ENCODE results near the gene FOLR3.
"Not testable (repeated sequence)": the region's sequence is repeated elsewhere in the genome, so short reads cannot be mapped to it uniquely, and the experiment has no call there.

FOLR3 gene

DNA sequence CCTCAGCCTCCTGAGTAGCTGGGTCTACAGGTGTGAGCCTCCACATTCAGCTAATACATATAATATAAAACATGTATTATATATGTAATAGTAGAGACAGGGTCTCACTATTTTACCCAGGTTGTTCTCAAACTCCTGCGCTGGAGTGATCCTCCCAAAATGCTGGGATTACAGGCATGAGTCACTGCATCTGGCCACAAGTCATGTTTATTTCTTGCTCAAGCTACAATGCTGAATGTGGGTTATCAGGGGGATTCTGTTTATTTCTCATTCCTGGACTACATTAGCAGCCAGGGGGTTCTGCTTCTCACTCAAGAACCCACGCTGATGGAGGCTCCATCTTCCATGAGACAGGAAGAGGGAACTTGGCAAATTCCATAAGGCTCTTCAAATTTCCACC, 24.8 kb downstream of the FOLR3 start:
- no peaks in the 10 kb centered on the region for H3K4me1 ChIP-seq (ENCODE audit: insufficient read depth, low read length, severe bottlenecking)
- H3K4me2 ChIP-seq (ENCODE audit: low read length): no peak overlapping the region
- H3F3A ChIP-seq (ENCODE audit: insufficient read depth, low read length): no peaks in the 10 kb centered on the region
- no peak overlapping the region for H3K4me3 ChIP-seq (ENCODE audit: low read depth, low read length, poor library complexity, severe bottlenecking)
- H3K79me2 ChIP-seq (ENCODE audit: insufficient read depth, low read length): no peaks in the 10 kb centered on the region
- H3K9me2 ChIP-seq (ENCODE audit: low read depth, low read length): no peaks in the 10 kb centered on the region
- no peaks in the 10 kb centered on the region for H4K20me1 ChIP-seq (ENCODE audit: insufficient read depth, low read length)
- H3K9me3 ChIP-seq (ENCODE audit: low read length): no peaks in the 10 kb centered on the region
- no peaks in the 10 kb centered on the region for H3K36me3 ChIP-seq (ENCODE audit: insufficient read depth, low read length)
- H3K27me3 ChIP-seq (ENCODE audit: insufficient read depth, low read length): no peaks in the 10 kb centered on the region
- H2AFZ ChIP-seq (ENCODE audit: low read length): no peak overlapping the region
- no peak overlapping the region for H3K9ac ChIP-seq (ENCODE audit: low read length)
- no peak overlapping the region for H3K27ac ChIP-seq (ENCODE audit: low read depth, low read length, poor library complexity, severe bottlenecking)
- TF ChIP-seq, protein P1, sequence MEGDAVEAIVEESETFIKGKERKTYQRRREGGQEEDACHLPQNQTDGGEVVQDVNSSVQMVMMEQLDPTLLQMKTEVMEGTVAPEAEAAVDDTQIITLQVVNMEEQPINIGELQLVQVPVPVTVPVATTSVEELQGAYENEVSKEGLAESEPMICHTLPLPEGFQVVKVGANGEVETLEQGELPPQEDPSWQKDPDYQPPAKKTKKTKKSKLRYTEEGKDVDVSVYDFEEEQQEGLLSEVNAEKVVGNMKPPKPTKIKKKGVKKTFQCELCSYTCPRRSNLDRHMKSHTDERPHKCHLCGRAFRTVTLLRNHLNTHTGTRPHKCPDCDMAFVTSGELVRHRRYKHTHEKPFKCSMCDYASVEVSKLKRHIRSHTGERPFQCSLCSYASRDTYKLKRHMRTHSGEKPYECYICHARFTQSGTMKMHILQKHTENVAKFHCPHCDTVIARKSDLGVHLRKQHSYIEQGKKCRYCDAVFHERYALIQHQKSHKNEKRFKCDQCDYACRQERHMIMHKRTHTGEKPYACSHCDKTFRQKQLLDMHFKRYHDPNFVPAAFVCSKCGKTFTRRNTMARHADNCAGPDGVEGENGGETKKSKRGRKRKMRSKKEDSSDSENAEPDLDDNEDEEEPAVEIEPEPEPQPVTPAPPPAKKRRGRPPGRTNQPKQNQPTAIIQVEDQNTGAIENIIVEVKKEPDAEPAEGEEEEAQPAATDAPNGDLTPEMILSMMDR (IDR thresholded peaks at IDR 0.05; ENCODE audit: low read length): no peak
- TF ChIP-seq EZH2 (IDR thresholded peaks at IDR 0.05; ENCODE audit: borderline replicate concordance, low read length): no peak

DNA sequence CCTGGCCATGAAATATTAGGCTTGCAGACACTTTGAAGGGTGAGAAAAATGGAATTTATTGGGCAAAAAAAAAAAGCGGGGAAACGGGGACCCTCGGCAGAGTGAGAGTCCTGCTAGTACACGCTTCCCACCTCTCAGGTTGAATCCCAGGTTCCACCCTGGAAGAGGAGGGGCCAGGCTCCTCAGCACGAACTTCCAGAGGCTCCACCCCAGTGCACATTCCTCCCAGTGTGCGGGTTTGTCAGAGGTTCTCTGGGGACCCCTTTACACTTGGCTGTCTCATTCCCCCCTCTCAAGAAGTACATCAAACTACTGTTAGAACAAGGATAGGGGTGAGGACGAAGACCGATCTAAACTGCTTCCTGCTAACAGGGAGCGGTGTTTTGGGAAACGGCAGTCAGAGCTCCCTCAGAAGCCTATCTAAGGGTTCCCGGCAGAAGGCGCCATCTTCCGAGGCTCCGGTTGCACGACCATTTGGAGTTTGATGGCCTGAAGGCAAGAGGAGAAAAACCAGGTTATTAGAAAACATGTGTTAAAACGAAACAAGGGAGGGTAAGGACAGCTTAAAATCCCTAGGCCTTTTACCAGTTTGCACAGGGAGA, 27.5 kb downstream of the FOLR3 start:
- Histone ChIP-seq H3K36me3 (ENCODE audit: insufficient read depth, low read length) (no peaks in the 10 kb centered on the region), H3K9me3 (ENCODE audit: low read length) (no peaks in the 10 kb centered on the region), H3F3A (ENCODE audit: insufficient read depth, low read length) (no peaks in the 10 kb centered on the region), H4K20me1 (ENCODE audit: insufficient read depth, low read length) (no peaks in the 10 kb centered on the region), H3K4me2 (ENCODE audit: low read length) (no peak overlapping the region), H3K9ac (ENCODE audit: low read length) (no peak overlapping the region), H3K27me3 (ENCODE audit: insufficient read depth, low read length) (no peaks in the 10 kb centered on the region), H3K79me2 (ENCODE audit: insufficient read depth, low read length) (no peaks in the 10 kb centered on the region), H3K4me3 (ENCODE audit: low read depth, low read length, poor library complexity, severe bottlenecking) (no peak overlapping the region), H3K9me2 (ENCODE audit: low read depth, low read length) (no peaks in the 10 kb centered on the region), H2AFZ (ENCODE audit: low read length) (no peak overlapping the region), H3K27ac (ENCODE audit: low read depth, low read length, poor library complexity, severe bottlenecking) (no peak overlapping the region), H3K4me1 (ENCODE audit: insufficient read depth, low read length, severe bottlenecking) (no peaks in the 10 kb centered on the region)
- no peak for TF ChIP-seq EZH2 (IDR thresholded peaks at IDR 0.05; ENCODE audit: borderline replicate concordance, low read length)
- TF ChIP-seq, protein P1 (IDR thresholded peaks at IDR 0.05; ENCODE audit: low read length): no peak

DNA sequence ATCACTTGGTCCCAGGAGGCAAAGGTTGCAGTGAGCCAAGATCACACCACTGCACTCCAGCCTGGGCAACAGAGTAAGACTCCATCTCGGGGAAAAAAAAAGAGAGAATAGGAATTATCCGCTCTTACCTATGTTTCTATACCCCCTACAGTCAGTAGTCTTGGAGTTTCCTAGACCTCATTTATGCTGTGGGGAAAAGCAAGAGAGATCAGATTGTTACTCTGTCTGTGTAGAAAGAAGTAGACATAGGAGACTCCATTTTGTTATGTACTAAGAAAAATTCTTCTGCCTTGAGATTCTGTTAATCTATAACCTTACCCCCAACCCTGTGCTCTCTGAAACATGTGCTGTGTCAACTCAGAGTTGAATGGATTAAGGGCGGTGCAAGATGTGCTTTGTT, 28.7 kb downstream of the FOLR3 start:
- not testable (repeated sequence) for H3K9me2 ChIP-seq (ENCODE audit: low read depth, low read length); H4K20me1 ChIP-seq (ENCODE audit: insufficient read depth, low read length); H2AFZ ChIP-seq (ENCODE audit: low read length); H3K4me2 ChIP-seq (ENCODE audit: low read length); H3K4me3 ChIP-seq (ENCODE audit: low read depth, low read length, poor library complexity, severe bottlenecking); H3K27me3 ChIP-seq (ENCODE audit: insufficient read depth, low read length); H3K4me1 ChIP-seq (ENCODE audit: insufficient read depth, low read length, severe bottlenecking); H3K9ac ChIP-seq (ENCODE audit: low read length); H3F3A ChIP-seq (ENCODE audit: insufficient read depth, low read length); H3K36me3 ChIP-seq (ENCODE audit: insufficient read depth, low read length); H3K27ac ChIP-seq (ENCODE audit: low read depth, low read length, poor library complexity, severe bottlenecking); H3K79me2 ChIP-seq (ENCODE audit: insufficient read depth, low read length); H3K9me3 ChIP-seq (ENCODE audit: low read length)

DNA sequence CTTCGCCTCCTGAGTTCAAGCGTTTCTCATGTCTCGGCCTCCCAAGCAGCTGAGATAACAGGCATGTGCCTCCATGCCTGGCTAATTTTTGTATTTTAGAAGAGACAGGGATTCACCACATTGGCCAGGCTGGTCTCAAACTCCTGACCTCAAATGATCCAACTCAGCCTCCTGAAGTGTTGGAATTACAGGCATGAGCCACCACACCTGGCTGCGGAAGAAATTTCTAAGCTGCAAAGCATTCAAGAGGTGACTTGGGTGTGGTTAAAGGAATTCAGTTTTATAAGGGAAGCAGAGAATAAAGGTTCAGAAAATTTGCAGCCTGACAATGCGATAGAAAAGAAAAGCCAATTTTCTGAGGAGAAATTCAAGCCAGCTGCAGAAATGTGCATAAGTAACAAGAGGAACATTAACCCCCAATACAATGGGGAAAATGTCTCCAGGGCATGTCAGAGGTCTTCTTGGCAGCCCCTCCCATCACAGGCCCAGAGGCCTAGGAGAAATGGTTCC, 33.6 kb downstream of the FOLR3 start:
- H2AFZ ChIP-seq (ENCODE audit: low read length); H3K27me3 ChIP-seq (ENCODE audit: insufficient read depth, low read length); H3K4me2 ChIP-seq (ENCODE audit: low read length); H3K9me2 ChIP-seq (ENCODE audit: low read depth, low read length); H3K36me3 ChIP-seq (ENCODE audit: insufficient read depth, low read length); H3K4me3 ChIP-seq (ENCODE audit: low read depth, low read length, poor library complexity, severe bottlenecking); H3K9me3 ChIP-seq (ENCODE audit: low read length); H3K4me1 ChIP-seq (ENCODE audit: insufficient read depth, low read length, severe bottlenecking); H3K79me2 ChIP-seq (ENCODE audit: insufficient read depth, low read length); H4K20me1 ChIP-seq (ENCODE audit: insufficient read depth, low read length); H3K27ac ChIP-seq (ENCODE audit: low read depth, low read length, poor library complexity, severe bottlenecking); H3F3A ChIP-seq (ENCODE audit: insufficient read depth, low read length); H3K9ac ChIP-seq (ENCODE audit: low read length): not testable (repeated sequence)

DNA sequence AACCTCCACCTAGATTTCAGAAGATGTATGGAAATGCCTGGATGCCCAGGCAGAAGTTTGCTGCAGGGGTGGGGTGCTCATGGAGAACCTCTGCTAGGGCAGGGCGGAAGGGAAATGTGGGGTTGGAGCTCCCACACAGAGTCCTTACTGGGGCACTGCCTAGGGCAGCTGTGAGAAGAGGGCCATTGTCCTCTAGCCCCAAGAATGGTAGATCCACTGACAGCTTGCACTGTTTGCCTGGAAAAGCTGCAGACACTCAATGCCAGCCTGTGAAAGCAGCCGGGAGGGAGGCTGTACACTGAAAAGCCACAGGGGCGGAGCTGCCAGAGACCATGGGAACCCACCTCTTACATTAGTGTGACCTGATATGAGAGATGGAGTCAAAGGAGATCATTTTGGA, 34.2 kb downstream of the FOLR3 start:
- H3K4me1 ChIP-seq (ENCODE audit: insufficient read depth, low read length, severe bottlenecking); H3K79me2 ChIP-seq (ENCODE audit: insufficient read depth, low read length); H3K4me3 ChIP-seq (ENCODE audit: low read depth, low read length, poor library complexity, severe bottlenecking); H3K36me3 ChIP-seq (ENCODE audit: insufficient read depth, low read length); H4K20me1 ChIP-seq (ENCODE audit: insufficient read depth, low read length); H3K4me2 ChIP-seq (ENCODE audit: low read length); H3K9me3 ChIP-seq (ENCODE audit: low read length); H3K9me2 ChIP-seq (ENCODE audit: low read depth, low read length); H3F3A ChIP-seq (ENCODE audit: insufficient read depth, low read length); H3K27me3 ChIP-seq (ENCODE audit: insufficient read depth, low read length); H3K27ac ChIP-seq (ENCODE audit: low read depth, low read length, poor library complexity, severe bottlenecking); H3K9ac ChIP-seq (ENCODE audit: low read length); H2AFZ ChIP-seq (ENCODE audit: low read length): not testable (repeated sequence)

DNA sequence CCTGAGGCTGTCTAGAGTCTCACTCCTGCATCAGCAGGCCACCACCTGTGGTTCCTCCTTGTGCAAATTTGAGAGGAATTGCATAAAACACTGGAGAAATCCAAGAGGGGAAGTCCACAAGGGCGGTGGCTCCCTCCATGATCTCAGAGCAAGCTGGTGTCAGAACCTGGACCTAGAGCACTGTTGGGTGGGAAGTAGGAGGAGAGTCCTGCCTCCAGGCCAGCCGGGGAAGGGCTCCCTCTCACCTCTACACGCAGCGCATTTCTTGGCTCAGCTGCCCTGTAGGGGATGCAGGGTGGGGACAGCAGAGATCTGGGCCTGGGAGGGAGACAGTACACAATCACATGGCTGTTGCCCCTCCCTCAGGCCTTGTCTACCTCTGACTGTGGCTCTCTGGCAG, 36.5 kb downstream of the FOLR3 start:
- not testable (repeated sequence) for H3K4me3 ChIP-seq (ENCODE audit: low read depth, low read length, poor library complexity, severe bottlenecking); H3K9me3 ChIP-seq (ENCODE audit: low read length); H3K9ac ChIP-seq (ENCODE audit: low read length); H4K20me1 ChIP-seq (ENCODE audit: insufficient read depth, low read length); H3K4me2 ChIP-seq (ENCODE audit: low read length); H3K27me3 ChIP-seq (ENCODE audit: insufficient read depth, low read length); H3K9me2 ChIP-seq (ENCODE audit: low read depth, low read length); H3K27ac ChIP-seq (ENCODE audit: low read depth, low read length, poor library complexity, severe bottlenecking); H2AFZ ChIP-seq (ENCODE audit: low read length); H3F3A ChIP-seq (ENCODE audit: insufficient read depth, low read length); H3K79me2 ChIP-seq (ENCODE audit: insufficient read depth, low read length); H3K36me3 ChIP-seq (ENCODE audit: insufficient read depth, low read length); H3K4me1 ChIP-seq (ENCODE audit: insufficient read depth, low read length, severe bottlenecking)

Measured in OCI-LY1 (cell line).